Caki2 (cell line): ENCODE results near the gene RPL35. TPM values are rescaled to one million over a fixed set of nuclear protein-coding genes. Genes with fewer than 3 reads are reported as not detected.

Experiments
- DNase-seq: peaks from one replicate; pipeline ENCODE4 v3.0.0-alpha.2; 2015; ENCODE audit warnings: low read depth
- in situ Hi-C: cut with HindIII; loops from 2 replicates; pipeline ENCODE4 v1.10.0; 2016; ENCODE audit warnings: low sequenced_read_pairs, low pct_unique_long_range_greater_than_20kb, mixed read lengths
- total RNA-seq: library from RNA; depleted of rRNA; stranded (reverse); fragments of >200 nt; shearing (Covaris generic); gene quantifications from 2 replicates; pipeline ENCODE4 v1.2.3, GENCODE V29; 2014; ENCODE audit warnings: low replicate concordance; rRNA removed

RPL35 gene
- total RNA-seq, 1 experiment from 2014 or later = 1,626 TPM

DNA sequence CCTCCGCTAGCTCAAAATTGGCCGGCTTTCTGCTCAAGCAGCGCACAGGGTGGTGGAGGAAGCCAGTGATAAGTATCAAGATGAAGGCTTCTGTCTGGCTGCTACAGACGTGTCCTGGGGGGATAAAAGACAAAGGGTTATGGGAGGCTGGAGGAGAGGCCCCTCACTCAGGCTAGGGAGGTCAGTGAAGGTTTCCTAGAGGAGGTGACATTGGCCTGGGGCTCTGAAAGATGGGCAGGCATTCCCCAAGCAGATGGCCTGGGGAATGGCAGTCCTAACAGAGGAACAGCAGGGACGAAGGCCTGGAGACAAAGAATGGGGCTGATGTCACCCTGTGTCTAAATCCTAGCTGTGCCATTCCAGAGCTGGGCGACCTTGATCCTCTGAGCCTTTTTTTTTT lies 52.5 kb downstream of the RPL35 start:
- DNase-seq = no peak

DNA sequence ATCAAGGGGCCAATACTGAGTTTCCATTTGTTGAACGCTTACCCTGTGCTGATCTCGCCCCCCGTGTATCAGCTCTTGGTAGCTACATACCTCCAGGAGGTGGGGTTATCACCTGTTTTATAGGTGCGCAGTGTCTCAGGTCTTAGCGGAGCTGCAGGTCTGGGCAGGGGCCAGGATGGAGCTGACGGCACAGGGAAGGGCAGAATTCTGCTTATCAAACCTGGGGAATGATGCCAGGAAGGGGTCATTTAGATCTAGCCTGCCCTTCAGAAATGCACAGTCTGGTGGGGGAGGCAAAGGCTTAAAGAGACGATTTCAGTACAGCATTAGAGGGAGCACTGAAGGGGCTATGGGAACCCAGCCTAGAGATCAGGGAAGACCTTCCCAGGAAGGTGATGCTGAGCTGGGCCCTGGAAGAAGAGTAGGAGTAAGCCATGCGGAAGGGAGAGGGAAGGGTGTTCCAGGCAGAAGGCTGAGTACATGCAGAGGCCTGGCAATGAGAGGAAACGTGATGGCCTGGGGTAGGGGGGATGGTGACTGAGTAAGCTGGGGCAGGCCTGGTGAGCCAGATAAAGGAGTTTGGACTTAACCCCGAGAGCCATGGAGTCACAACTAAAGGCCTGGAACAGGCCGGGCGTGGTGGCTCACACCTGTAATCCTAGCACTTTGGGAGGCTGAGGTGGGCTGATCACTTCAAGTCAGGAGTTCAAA lies 53.4 kb downstream of the RPL35 start:
- in situ Hi-C loops = no loop called here
- DNase-seq = no peak

More for the DNA sequence above, 52.5 kb downstream of the RPL35 start:
- in situ Hi-C loops = no loop called here

Other genes with a start within 250 kb of the RPL35 start
- gene NR6A1, start 90.6 kb downstream of the RPL35 start, total RNA-seq = 0.64 and 1.3 TPM in 2 replicates
- gene OLFML2A, start 84.8 kb downstream of the RPL35 start, total RNA-seq = 4.3 and 14.9 TPM in 2 replicates
- not detected in 2 replicates for gene WDR38, start 8.5 kb downstream of the RPL35 start, total RNA-seq
- 25.7 and 37.3 TPM in 2 replicates for gene ARPC5L, start 173 bp upstream of the RPL35 start, total RNA-seq
- gene GOLGA1, start 79.1 kb upstream of the RPL35 start, total RNA-seq = 10.3 and 14.1 TPM in 2 replicates